ENCODE results near the gene PRDM2.

DNA sequence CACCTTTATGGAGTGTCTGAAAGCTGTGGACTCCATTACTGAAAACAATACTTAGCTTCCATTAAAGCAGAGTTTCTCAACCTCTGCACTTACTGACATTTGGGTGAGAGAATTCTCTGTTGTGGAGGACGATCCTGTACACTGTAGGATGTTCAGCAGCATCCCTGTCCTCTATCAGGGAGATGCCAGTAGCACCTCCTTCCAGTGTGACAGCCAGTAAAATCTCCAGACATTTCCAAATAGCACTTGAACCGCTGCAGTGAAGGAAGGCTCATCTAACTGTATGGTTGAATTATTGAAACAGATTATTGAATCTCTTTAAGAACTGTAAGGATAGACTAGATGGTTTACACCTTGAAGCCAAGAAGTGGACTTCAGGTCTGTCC is 3.1 kb downstream of the PRDM2 start:
- TF ChIP-seq SUZ12 (IDR thresholded peaks at IDR 0.05; ENCODE audit: extremely low read depth, insufficient read depth, insufficient read length) = no peak
- no peak for TF ChIP-seq ZNF274 (IDR thresholded peaks at IDR 0.05; ENCODE audit: low read depth, low read length)

Data from NT2/D1 (cell line).